Activated T-cell treated with anti-CD3 and anti-CD28 coated beads, Interleukin-2, amount 50 U/mL, for 48 hours (primary cell): ENCODE data around the gene TMEM53.
"Not testable (repeated sequence)": the region's sequence is repeated elsewhere in the genome, so short reads cannot be mapped to it uniquely, and the experiment has no call there.

Experiments
- DNase-seq, 2 experiments: peaks; one replicate each; pipeline ENCODE4 v3.0.0-alpha.2; 2020

Gene TMEM53

DNA sequence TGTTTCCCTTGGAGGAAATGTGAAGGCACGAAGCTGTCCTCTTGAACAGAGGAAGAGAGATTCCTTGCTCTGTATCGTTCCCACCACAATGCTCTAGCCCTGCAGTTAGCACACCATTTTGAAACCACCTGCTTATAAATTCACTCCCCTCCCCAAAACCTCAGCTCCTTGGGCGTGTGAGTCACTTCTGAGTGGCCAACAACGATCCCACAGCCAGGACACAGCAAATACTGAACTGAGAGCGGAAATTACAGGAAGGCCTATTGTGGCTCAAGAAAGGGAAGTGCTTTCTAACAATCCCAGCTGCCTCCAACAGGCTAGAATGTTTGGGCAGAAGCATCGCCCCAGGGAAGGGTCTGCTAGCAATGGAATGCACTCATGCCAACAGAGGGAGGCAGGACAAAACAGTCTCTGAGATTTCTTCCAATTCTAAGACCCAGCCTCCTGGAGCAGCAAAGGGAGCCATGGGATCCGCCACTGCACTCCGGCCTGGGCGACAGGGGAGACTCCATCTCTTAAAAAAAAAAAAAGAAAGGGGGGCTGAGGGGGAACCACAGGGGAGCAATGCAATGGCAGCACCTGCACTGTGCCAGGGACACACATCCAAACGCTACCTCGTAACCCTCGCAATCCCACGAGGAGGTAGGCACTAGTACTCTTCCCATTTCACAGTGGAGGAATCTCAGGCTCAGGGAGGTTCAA, 1.9 kb downstream of the TMEM53 start:
- peak in 1 of 2 experiments; percentile 39 for DNase-seq

- DNase-seq: no peak
Observed at GRCh38 chr1:44670751-44671640, 3.3 kb downstream of the TMEM53 start.

DNA sequence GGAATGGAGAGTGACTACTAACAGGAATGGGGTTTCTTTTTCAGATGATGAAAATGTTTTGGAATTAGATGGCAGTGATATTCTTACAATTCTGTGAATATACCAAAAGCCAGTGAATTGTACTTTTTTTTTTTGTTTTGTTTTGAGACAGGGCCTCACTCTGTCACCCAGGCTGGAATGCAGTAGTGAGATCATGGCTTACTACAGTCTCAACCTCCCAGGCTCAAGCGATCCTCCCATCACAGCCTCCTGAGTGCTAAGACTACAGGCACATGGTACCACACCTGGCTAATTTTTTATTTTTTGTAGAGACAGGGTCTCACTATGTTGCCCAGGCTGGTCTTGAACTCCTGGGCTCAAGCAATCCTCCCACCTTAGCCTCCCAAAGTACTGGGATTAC, 7.6 kb downstream of the TMEM53 start:
- not testable (repeated sequence) for DNase-seq

- peak; percentile 46 to 63 for DNase-seq
Observed at GRCh38 chr1:44664730-44665370, 9.4 kb downstream of the TMEM53 start.

- no peak for DNase-seq
Observed at GRCh38 chr1:44663417-44663816, 10.9 kb downstream of the TMEM53 start.

GRCh38 chr1:44662683-44663030, 11.6 kb downstream of the TMEM53 start:
- no peak for DNase-seq

- no peak for DNase-seq
Observed at GRCh38 chr1:44661781-44662682, 12.2 kb downstream of the TMEM53 start.

DNA sequence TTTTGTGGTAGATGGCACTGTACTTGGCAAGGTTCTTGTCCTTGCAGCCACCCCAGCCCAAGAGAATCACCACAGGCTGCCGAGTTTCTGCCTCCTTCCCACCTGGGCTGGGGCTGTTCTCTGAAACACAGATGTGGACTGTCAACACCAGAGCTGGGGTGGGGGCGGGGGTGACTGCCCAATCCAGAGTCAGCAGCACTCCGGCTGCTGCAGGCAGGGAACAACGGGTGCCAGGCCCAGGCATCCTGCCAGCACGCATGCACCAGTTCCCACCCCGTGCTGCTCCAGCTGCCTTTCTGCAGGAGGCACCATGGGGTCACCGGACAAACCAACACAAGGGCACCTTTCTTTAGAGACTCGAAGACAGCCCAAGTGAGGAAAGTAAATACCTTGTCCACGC, 14.1 kb downstream of the TMEM53 start:
- no peak for DNase-seq

DNA sequence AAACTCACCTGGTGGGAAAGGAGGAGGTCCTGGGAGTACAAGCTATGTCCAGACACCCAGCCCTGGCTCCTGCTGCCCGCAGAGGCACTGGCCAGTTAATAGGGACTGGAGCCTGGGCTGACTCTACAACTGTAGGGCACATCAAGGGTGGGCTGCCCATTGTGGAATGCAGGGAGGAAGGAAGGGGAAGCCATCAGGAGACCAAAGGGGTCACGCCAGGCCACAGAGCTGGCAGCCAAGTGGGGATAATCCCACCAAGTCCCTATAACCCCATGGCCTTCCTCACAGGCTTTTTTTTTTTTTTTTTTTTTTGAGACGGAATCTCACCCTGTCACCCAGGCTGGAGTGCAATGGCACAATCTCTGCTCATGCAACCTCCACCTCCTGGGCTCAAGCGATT, 14.7 kb downstream of the TMEM53 start:
- DNase-seq: no peak

- DNase-seq: peak in 1 of 2 experiments; percentile 41
Observed at GRCh38 chr1:44655609-44656008, 18.7 kb downstream of the TMEM53 start.

DNA sequence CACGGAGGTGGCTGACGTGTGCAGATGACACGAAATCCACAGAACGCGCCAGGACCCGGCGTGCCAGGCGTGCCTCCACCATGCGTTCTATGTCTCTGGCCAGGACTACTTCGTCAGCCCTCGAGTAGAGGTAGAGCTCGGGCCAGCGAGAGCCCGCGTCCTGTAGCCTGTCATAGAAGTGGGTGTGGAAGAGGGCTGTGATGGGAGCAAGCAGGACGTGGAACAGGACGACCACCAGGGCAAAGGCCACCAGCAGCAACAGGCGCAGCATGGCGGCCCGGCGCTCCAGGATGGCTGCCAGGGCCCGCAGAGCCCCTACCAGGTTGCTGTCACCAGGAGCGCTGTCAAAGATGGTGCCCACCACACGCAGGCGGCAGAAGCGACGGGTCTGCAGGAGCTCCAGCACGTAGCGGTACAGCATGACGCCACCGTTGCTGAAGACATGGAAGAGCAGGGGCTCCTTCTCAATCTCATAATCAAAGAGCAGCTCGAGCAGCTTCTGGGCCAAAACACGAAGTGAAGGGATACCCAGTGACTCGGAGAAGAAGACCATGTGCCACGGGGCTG, 19.6 kb downstream of the TMEM53 start:
- no peak for DNase-seq

DNA sequence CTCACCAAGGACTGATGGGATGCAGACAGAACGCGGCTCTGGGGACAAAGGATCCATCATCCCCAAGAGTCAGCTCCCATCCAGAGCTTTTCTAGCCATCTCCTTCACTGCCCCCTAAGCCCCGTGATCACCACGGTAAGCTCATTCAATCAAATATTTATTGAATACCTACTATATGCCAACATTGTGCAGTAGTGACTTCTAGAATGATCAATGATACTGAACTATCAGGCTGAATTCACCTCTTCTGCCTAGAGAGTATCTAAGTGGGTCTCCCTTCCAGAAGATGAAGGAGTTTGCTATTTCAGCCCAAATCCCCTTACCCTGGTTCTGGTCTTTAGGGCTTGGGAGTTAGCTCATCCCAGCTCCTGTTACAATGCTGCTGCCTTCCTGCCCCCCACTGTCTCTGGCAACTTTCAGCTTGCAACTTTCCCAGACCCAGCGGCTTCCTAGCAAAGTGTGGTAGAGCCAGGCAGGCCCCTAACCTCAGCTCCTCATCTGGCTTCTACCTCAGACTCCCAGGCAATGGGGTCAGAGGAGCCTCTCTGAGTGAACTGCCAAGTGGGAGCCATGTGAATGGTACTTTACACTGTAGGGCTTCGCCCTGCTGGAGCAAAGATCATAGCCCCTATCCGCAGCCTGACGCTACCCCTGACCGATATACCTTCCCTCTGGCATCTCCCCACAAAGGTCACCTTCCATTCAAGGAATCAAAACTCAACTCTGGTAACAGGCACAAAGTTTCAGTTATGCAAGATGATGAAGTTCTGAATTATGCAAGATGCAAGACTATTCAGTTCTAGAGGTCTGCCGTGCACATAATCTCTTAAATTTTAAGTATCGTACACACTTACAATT, 20.9 kb downstream of the TMEM53 start:
- DNase-seq: no peak

DNA sequence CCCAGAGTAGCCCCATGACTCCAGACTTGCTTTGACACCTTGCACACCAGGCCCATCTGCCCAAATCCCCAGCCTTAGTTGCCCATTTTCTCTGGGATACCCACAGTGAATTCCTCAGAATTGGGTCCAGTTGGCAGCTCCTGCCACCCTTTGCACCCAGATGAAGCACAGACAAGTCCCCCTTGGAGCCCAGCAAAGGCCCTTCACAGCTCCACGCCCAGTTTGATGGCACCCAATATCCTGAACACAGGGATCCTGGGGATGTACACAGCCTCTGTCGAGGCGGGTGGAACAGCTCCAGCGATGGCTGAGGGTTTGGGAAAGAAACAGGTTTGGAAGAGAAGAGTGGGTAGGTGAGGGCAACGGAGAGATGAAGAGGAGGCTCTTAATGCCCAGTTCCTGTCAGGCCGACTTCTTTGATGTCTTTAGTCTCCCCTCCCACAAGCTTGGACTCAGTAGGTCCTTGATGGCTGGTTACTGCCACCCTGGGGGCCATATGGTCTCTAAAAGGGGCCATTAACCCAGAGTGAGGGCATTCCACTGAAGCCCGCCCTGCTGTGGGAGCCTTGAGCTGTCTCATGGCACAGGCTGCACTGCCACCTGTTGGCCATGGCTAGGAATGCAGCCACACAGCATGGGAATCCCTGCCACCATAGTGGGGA, 21.7 kb downstream of the TMEM53 start:
- peak; percentile 87 to 91 for DNase-seq

GRCh38 chr1:44651069-44651468, 23.2 kb downstream of the TMEM53 start:
- no peak for DNase-seq

GRCh38 chr1:44650159-44650831, 24.0 kb downstream of the TMEM53 start:
- no peak for DNase-seq

DNA sequence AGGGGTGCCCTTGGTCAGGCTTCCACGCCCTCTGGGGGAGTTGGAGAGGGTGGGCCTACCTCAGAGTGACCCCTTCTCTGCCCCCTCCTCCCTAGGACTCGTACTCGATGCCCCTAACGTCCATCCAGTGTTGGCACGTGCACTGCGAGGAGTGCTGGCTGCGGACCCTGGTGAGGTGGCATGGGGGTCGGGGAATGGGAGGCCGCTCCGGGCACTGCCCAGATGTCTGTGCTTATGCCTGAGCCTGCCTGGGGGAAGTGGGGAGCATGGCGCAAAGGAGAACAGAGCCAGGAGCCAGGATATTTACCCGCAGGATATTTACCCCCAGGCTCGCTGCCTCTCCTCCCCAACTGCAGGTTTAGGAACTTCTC, 24.5 kb downstream of the TMEM53 start:
- DNase-seq: no peak

DNA sequence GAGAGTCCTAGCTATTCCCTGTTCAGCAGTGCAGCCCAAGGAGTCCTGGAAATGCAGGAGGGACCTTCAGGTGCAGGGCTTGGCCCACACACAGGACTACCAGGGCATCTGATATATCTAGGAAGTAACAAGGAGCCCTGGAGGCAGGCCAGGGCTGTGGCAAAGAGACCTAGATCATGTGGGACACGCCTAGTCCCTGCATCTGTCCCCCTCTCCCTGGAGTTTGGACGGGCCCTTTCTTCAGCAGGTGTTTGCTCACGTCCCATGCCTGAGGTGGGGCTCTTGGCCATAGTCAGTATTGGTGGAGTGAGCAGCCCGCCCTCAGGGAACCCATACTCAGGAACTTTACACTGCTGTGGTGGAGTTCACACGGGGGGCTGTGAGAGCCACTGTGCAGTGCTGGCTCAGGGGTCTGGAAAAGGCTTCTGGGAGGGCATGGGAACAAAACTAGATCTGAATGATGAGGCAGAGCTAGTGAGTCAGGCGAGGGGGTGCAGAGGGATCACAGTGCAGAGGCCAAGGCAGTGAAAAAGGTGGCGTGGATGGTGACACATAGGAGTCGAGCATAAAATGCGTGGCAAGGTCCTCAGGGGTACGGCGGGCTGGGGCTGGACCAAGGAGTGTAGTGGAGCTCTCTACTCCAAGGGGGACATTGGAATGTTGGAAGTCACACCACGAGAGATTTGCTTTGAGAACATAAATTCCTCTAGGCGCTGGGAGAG, 25.6 kb downstream of the TMEM53 start:
- DNase-seq: no peak

DNA sequence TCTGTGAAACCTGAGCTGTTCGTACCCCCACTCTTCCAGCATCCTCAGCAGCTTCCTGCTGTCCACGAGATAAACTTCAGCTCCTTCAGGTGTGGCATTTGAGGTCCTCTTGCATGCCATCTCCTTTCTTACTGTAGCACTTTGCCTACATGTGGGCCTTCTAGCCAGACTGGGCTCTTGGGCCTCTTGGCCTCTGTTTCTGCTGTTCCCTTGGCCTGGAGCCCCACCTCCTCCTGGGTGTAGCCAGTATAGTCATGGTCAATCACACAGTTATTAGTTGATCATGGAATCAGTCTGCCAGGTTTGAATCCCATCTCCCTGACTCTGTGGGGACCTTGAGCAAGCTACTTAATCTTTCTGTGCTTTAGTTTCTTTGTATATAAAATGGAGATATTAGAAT, 26.4 kb downstream of the TMEM53 start:
- no peak for DNase-seq

DNA sequence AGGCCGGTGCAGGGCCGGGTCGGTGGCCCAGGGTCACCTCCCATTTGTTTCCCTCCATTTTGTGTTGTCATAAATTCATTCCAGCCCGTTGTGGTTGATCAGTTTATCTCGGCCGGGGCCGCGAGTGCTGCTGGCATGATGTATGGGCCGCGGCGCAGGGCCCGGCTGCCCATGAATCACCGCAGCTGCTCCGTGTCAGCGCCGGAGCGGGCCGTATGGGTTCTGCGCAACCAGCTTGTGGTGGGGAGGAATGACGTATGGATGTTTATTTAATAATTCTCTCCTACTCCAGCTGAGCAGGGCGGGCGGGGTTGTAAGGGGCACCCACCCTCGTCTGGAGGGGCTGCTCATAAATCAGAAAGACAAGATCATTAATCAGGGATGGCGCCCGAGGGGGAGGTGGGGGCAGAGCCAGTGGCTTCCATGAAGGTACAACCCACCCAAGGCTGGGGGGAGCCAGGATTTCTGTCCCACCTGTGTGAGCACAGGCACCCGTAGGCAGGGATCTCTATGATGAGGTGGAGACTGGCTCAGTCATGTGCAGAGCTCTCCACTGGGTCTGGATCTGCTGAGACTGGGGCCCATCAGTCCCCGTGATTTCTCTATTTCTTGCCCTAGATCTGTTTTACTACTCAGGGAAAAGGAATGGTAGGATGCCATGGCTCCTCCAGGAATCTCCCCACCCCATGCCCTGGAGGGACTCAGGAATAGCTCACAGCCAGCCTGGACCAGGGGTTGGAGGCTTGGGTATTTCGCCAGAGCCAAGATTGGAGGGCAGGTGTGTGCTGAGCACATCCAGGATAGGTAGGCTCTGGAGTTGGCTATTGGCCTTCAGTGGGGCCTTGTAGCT, 27.8 kb downstream of the TMEM53 start:
- DNase-seq: no peak
